Neural cell (in vitro differentiated cells): ENCODE results near the gene RWDD4. TPM values are rescaled to one million over a fixed set of nuclear protein-coding genes. Genes with fewer than 3 reads are reported as not detected.

Source experiments
- H2AFZ ChIP-seq: fragments of 200-600, 300-800 bp; sonication (generic), shearing (Covaris generic); 2 replicates; pipeline ENCODE4 v1.6.0; 2014; ENCODE audit warnings: low read depth, mild to moderate bottlenecking, antibody characterized with exemption, low read length, moderate library complexity
- H3F3A ChIP-seq: fragments of 200-600 bp; shearing (Covaris generic); 2 replicates; pipeline ENCODE4 v1.6.1; 2016; ENCODE audit warnings: mild to moderate bottlenecking, moderate library complexity, mixed read lengths, antibody characterized with exemption, low read length; ENCODE audit not compliant: insufficient read depth, poor library complexity, severe bottlenecking
- H3K27ac ChIP-seq: fragments of 200-600, 300-800 bp; sonication (generic), shearing (Covaris generic); 2 replicates; pipeline ENCODE4 v1.5.1; 2014; ENCODE audit warnings: mild to moderate bottlenecking, low read length, moderate library complexity
- H3K27me3 ChIP-seq: fragments of 300-800, 200-600 bp; sonication (generic), shearing (Covaris generic); 2 replicates; pipeline ENCODE4 v1.6.0; 2014; ENCODE audit warnings: mild to moderate bottlenecking, low read depth, low read length, moderate library complexity; ENCODE audit not compliant: insufficient read depth
- H3K36me3 ChIP-seq: fragments of 300-800, 200-600 bp; sonication (generic), shearing (Covaris generic); 2 replicates; pipeline ENCODE4 v1.5.1; 2014; ENCODE audit warnings: mild to moderate bottlenecking, antibody characterized with exemption, low read length, moderate library complexity; ENCODE audit not compliant: insufficient read depth
- H3K4me2 ChIP-seq: fragments of 300-800, 200-600 bp; sonication (generic), shearing (Covaris generic); 2 replicates; pipeline ENCODE4 v1.6.0; 2014; ENCODE audit warnings: mild to moderate bottlenecking, low read length
- H3K4me3 ChIP-seq: fragments of 300-800, 200-600 bp; sonication (generic), shearing (Covaris generic); 2 replicates; pipeline ENCODE4 v1.5.1; 2014; ENCODE audit warnings: mild to moderate bottlenecking, low read length, moderate library complexity
- H3K79me2 ChIP-seq: fragments of 200-600 bp; shearing (Covaris generic); replicated peaks from 2 replicates; pipeline ENCODE4 v1.6.0; 2014; ENCODE audit warnings: mild to moderate bottlenecking, low read length, moderate library complexity; ENCODE audit not compliant: insufficient read depth
- H3K9ac ChIP-seq: fragments of 300-800, 200-600 bp; sonication (generic), shearing (Covaris generic); 2 replicates; pipeline ENCODE4 v1.6.1; 2016; ENCODE audit warnings: mild to moderate bottlenecking, low read length, mixed read lengths
- H3K9me2 ChIP-seq: fragments of 200-600 bp; shearing (Covaris generic); 2 replicates; pipeline ENCODE4 v1.6.1; 2016; ENCODE audit warnings: mild to moderate bottlenecking, low read length, mixed read lengths; ENCODE audit not compliant: insufficient read depth
- H3K9me3 ChIP-seq: fragments of 200-600, 300-800 bp; sonication (generic), shearing (Covaris generic); 2 replicates; pipeline ENCODE4 v1.6.1; 2016; ENCODE audit warnings: mild to moderate bottlenecking, mixed run types, low read length, moderate library complexity, mixed read lengths
- H4K20me1 ChIP-seq: fragments of 200-600 bp; shearing (Covaris generic); 2 replicates; pipeline ENCODE4 v1.6.1; 2016; ENCODE audit warnings: mild to moderate bottlenecking, mixed run types; ENCODE audit not compliant: insufficient read depth
- EP300 ChIP-seq: fragments of 450-650 bp; conservative IDR thresholded peaks from 2 replicates; pipeline ENCODE4 v1.6.1; 2014; ENCODE audit warnings: antibody characterized with exemption, mild to moderate bottlenecking, moderate library complexity; ENCODE audit not compliant: poor library complexity, severe bottlenecking
- EZH2 ChIP-seq: fragments of 200-600, 300-800 bp; shearing (Covaris generic), sonication (generic); IDR thresholded peaks from 2 replicates; pipeline ENCODE4 v1.6.1; 2014; ENCODE audit warnings: antibody characterized with exemption, low read length, borderline replicate concordance, mild to moderate bottlenecking; ENCODE audit not compliant: insufficient read depth, poor library complexity, severe bottlenecking
- MXI1 ChIP-seq: fragments of 450-650 bp; conservative IDR thresholded peaks from 2 replicates; pipeline ENCODE4 v1.6.1; 2014; ENCODE audit warnings: antibody characterized with exemption, mild to moderate bottlenecking; ENCODE audit not compliant: poor library complexity, severe bottlenecking
- POLR2AphosphoS5 ChIP-seq: IDR thresholded peaks from 2 replicates; pipeline ENCODE4 v1.6.1; 2012
- RAD21 ChIP-seq: fragments of 450-650 bp; conservative IDR thresholded peaks from 2 replicates; pipeline ENCODE4 v1.6.1; 2014; ENCODE audit warnings: antibody characterized with exemption, mild to moderate bottlenecking, moderate library complexity
- SMC3 ChIP-seq: fragments of 450-650 bp; conservative IDR thresholded peaks from 2 replicates; pipeline ENCODE4 v1.6.1; 2014; ENCODE audit warnings: antibody characterized with exemption, mild to moderate bottlenecking, moderate library complexity; ENCODE audit not compliant: poor library complexity
- TAF1 ChIP-seq: IDR thresholded peaks from 2 replicates; pipeline ENCODE4 v1.6.1; 2012; ENCODE audit warnings: low read depth
- polyA plus RNA-seq: library from polyadenylated mRNA; depleted of rRNA; stranded (reverse); fragments of >200 nt; gene quantifications from 2 replicates; pipeline ENCODE4 v1.2.3, GENCODE V29; 2014
- TF ChIP-seq, protein P1 (sequence below): IDR thresholded peaks from 2 replicates; pipeline ENCODE4 v1.6.1; 2012; ENCODE audit warnings: borderline replicate concordance
- TF ChIP-seq, protein P2 (sequence below): fragments of 450-650 bp; IDR thresholded peaks from 2 replicates; pipeline ENCODE4 v1.5.1; 2014; ENCODE audit warnings: antibody characterized with exemption, mild to moderate bottlenecking, moderate library complexity; ENCODE audit not compliant: poor library complexity, severe bottlenecking

Gene RWDD4
- polyA plus RNA-seq, 1 donor from 2014 or later = 68.2 TPM

DNA sequence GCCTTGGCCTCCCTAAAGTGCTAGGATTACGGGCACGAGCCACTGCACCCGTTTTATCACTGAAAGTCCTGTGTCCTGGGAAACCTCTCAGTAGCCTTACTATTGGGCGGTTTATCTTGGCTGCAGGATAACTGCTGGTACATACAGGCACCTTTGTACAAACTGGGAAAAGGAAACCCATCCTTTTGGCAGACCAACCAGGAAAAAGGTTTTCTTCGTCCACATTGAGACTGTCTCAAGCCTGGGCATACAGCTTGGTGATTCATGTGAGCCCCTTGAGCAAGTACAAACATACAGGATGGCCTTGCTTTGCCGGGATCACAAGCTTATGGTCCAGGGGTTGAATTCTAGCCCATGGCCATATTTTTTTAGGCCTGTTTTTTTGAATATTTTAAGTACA is 32.8 kb downstream of the RWDD4 start:
- H3K27ac ChIP-seq = no peak overlapping the region
- no peak overlapping the region for H3K4me2 ChIP-seq
- H3K36me3 ChIP-seq = no peaks in the 10 kb centered on the region
- H3K9me2 ChIP-seq = no peaks in the 10 kb centered on the region
- TF ChIP-seq TAF1 (no peak), EP300 (no peak), EZH2 (no peak), RAD21 (no peak), MXI1 (no peak), POLR2AphosphoS5 (no peak), SMC3 (no peak)
- TF ChIP-seq, protein P1, sequence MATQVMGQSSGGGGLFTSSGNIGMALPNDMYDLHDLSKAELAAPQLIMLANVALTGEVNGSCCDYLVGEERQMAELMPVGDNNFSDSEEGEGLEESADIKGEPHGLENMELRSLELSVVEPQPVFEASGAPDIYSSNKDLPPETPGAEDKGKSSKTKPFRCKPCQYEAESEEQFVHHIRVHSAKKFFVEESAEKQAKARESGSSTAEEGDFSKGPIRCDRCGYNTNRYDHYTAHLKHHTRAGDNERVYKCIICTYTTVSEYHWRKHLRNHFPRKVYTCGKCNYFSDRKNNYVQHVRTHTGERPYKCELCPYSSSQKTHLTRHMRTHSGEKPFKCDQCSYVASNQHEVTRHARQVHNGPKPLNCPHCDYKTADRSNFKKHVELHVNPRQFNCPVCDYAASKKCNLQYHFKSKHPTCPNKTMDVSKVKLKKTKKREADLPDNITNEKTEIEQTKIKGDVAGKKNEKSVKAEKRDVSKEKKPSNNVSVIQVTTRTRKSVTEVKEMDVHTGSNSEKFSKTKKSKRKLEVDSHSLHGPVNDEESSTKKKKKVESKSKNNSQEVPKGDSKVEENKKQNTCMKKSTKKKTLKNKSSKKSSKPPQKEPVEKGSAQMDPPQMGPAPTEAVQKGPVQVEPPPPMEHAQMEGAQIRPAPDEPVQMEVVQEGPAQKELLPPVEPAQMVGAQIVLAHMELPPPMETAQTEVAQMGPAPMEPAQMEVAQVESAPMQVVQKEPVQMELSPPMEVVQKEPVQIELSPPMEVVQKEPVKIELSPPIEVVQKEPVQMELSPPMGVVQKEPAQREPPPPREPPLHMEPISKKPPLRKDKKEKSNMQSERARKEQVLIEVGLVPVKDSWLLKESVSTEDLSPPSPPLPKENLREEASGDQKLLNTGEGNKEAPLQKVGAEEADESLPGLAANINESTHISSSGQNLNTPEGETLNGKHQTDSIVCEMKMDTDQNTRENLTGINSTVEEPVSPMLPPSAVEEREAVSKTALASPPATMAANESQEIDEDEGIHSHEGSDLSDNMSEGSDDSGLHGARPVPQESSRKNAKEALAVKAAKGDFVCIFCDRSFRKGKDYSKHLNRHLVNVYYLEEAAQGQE = no peak
- TF ChIP-seq, protein P2, sequence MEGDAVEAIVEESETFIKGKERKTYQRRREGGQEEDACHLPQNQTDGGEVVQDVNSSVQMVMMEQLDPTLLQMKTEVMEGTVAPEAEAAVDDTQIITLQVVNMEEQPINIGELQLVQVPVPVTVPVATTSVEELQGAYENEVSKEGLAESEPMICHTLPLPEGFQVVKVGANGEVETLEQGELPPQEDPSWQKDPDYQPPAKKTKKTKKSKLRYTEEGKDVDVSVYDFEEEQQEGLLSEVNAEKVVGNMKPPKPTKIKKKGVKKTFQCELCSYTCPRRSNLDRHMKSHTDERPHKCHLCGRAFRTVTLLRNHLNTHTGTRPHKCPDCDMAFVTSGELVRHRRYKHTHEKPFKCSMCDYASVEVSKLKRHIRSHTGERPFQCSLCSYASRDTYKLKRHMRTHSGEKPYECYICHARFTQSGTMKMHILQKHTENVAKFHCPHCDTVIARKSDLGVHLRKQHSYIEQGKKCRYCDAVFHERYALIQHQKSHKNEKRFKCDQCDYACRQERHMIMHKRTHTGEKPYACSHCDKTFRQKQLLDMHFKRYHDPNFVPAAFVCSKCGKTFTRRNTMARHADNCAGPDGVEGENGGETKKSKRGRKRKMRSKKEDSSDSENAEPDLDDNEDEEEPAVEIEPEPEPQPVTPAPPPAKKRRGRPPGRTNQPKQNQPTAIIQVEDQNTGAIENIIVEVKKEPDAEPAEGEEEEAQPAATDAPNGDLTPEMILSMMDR = no peak
- no peaks in the 10 kb centered on the region for H3K9me3 ChIP-seq
- H3K4me3 ChIP-seq = no peak overlapping the region
- H3K79me2 ChIP-seq = no peaks in the 10 kb centered on the region
- no peaks in the 10 kb centered on the region for H3F3A ChIP-seq
- H2AFZ ChIP-seq = no peak overlapping the region
- no peaks in the 10 kb centered on the region for H3K27me3 ChIP-seq
- no peaks in the 10 kb centered on the region for H4K20me1 ChIP-seq
- H3K9ac ChIP-seq = no peak overlapping the region

DNA sequence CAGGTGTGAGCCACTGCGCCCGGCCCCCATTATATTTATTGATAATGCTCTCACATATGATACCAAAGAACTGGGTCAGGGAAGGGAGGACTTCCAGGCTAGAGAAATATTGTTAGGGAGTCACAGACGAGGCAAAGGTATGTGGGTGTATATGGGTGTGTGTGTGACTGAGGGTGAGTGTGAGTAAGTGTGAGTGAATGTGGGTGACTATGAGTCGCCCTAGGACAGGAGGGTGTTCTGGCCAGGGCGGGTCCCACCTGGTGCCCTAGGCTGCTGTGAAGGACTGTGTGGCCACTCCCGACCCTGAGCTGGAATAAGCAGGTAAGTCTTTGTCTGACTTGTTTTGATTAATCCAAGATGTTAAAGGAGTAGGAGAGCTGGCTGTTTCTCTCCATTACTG is 34.4 kb downstream of the RWDD4 start:
- no peak overlapping the region for H3K27ac ChIP-seq
- no peaks in the 10 kb centered on the region for H4K20me1 ChIP-seq
- no peak overlapping the region for H3K9ac ChIP-seq
- H3K4me2 ChIP-seq = no peak overlapping the region
- H3F3A ChIP-seq = no peaks in the 10 kb centered on the region
- no peaks in the 10 kb centered on the region for H3K9me3 ChIP-seq
- no peaks in the 10 kb centered on the region for H3K9me2 ChIP-seq
- H3K36me3 ChIP-seq = no peaks in the 10 kb centered on the region
- H3K4me3 ChIP-seq = no peak overlapping the region
- H2AFZ ChIP-seq = no peak overlapping the region
- no peak for TF ChIP-seq EZH2
- H3K79me2 ChIP-seq = no peaks in the 10 kb centered on the region
- no peaks in the 10 kb centered on the region for H3K27me3 ChIP-seq

DNA sequence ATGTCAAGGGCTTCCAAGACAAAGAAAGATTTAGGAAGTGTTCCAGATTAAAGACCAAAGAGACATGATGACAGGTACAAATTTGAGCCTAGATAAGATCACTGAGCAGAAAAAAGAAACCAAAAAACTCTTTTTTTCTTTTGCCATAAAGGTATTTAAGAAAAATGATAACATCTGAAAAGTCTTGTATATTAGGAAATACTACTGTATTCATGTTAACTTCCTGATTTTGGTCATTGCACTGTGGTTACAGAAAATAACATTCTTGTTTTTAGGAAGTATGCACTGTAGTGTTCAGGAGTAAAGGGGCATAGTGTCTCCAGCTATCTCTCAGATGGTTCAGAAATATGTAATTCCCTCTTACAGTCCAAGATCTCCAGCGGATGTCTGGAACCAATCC is 37.1 kb downstream of the RWDD4 start:
- H3K27me3 ChIP-seq = no peaks in the 10 kb centered on the region
- H3K9ac ChIP-seq = no peak overlapping the region
- H3K4me2 ChIP-seq = no peak overlapping the region
- no peaks in the 10 kb centered on the region for H3K9me3 ChIP-seq
- H3K36me3 ChIP-seq = no peaks in the 10 kb centered on the region
- no peak overlapping the region for H3K4me3 ChIP-seq
- TF ChIP-seq POLR2AphosphoS5 = no peak
- TF ChIP-seq, protein P2 = no peak
- TF ChIP-seq, protein P1 = no peak
- TF ChIP-seq RAD21 = no peak
- no peak for TF ChIP-seq MXI1
- no peak for TF ChIP-seq TAF1
- no peak for TF ChIP-seq EP300
- no peak for TF ChIP-seq SMC3
- no peak for TF ChIP-seq EZH2
- no peak overlapping the region for H3K27ac ChIP-seq
- H2AFZ ChIP-seq = no peak overlapping the region
- no peaks in the 10 kb centered on the region for H3K9me2 ChIP-seq
- no peaks in the 10 kb centered on the region for H4K20me1 ChIP-seq
- H3F3A ChIP-seq = peaks cover 6% of the 10 kb centered on the region
- no peaks in the 10 kb centered on the region for H3K79me2 ChIP-seq
